HK-2 (cell line): ENCODE measurements around the gene TAF3.
"Not testable (repeated sequence)": the region's sequence is repeated elsewhere in the genome, so short reads cannot be mapped to it uniquely, and the experiment has no call there.

Experiments used
- DNase-seq: peaks from one replicate; pipeline ENCODE4 v3.0.0-alpha.2; 2018; ENCODE audit not compliant: unreplicated experiment

TAF3 gene

GRCh38 chr10:7810443-7810842, 7.9 kb upstream of the TAF3 start:
- no peak for DNase-seq

GRCh38 chr10:7811000-7811399, 7.3 kb upstream of the TAF3 start:
- no peak for DNase-seq

- DNase-seq: not testable (repeated sequence)
Measured at GRCh38 chr10:7811743-7812142, 6.6 kb upstream of the TAF3 start.

- no peak for DNase-seq
Measured at GRCh38 chr10:7813481-7813880, 4.8 kb upstream of the TAF3 start.

GRCh38 chr10:7817576-7817975, 729 bp upstream of the TAF3 start:
- no peak for DNase-seq

GRCh38 chr10:7817984-7818294, 366 bp upstream of the TAF3 start:
- no peak for DNase-seq

GRCh38 chr10:7819121-7819460, 786 bp downstream of the TAF3 start:
- DNase-seq: peak; percentile 24

- no peak for DNase-seq
Measured at GRCh38 chr10:7824251-7824650, 5.9 kb downstream of the TAF3 start.

GRCh38 chr10:7826971-7827370, 8.7 kb downstream of the TAF3 start:
- DNase-seq: peak; percentile 28

- DNase-seq: no peak
Measured at GRCh38 chr10:7829289-7829834, 11.1 kb downstream of the TAF3 start.

- DNase-seq: no peak
Measured at GRCh38 chr10:7832060-7832459, 13.8 kb downstream of the TAF3 start.

GRCh38 chr10:7833210-7833609, 14.9 kb downstream of the TAF3 start:
- DNase-seq: no peak

GRCh38 chr10:7834262-7834661, 16.0 kb downstream of the TAF3 start:
- DNase-seq: no peak

- DNase-seq: no peak
Measured at GRCh38 chr10:7836571-7836970, 18.3 kb downstream of the TAF3 start.

- no peak for DNase-seq
Measured at GRCh38 chr10:7846591-7846990, 28.3 kb downstream of the TAF3 start.

GRCh38 chr10:7853226-7853842, 35.0 kb downstream of the TAF3 start:
- DNase-seq: no peak

GRCh38 chr10:7853890-7854289, 35.6 kb downstream of the TAF3 start:
- DNase-seq: no peak

GRCh38 chr10:7855205-7855604, 36.9 kb downstream of the TAF3 start:
- no peak for DNase-seq

- no peak for DNase-seq
Measured at GRCh38 chr10:7856678-7857077, 38.4 kb downstream of the TAF3 start.

- no peak for DNase-seq
Measured at GRCh38 chr10:7857262-7857661, 39.0 kb downstream of the TAF3 start.

GRCh38 chr10:7861509-7862120, 43.3 kb downstream of the TAF3 start:
- DNase-seq: no peak

- no peak for DNase-seq
Measured at GRCh38 chr10:7862121-7862514, 43.8 kb downstream of the TAF3 start.

GRCh38 chr10:7866176-7866575, 47.9 kb downstream of the TAF3 start:
- no peak for DNase-seq

GRCh38 chr10:7872041-7872442, 53.7 kb downstream of the TAF3 start:
- no peak for DNase-seq
